ENCODE results near the gene THAP8.

- no peak for TF ChIP-seq CTCF (IDR thresholded peaks at IDR 0.05; ENCODE audit: insufficient read depth, low read depth, low read length)
- no peak for TF ChIP-seq EZH2 (IDR thresholded peaks at IDR 0.05; ENCODE audit: insufficient read depth, low read length)
Observed at GRCh38 chr19:36046443-36047050, 7.5 kb downstream of the THAP8 start.

All from astrocyte (in vitro differentiated cells and primary cell).